Vagina (tissue), 2 donors: ENCODE measurements around the gene PCBP3.

ENCODE experiments used
- POLR2AphosphoS5 ChIP-seq, 2 donors: sonication (generic); formaldehyde crosslinking; IDR thresholded peaks; one replicate each; pipeline ENCODE4 v1.9.0; 2017; ENCODE audit warnings: antibody characterized with exemption in 2 of 2, mild to moderate bottlenecking in 2 of 2, low read depth in 1 of 2; ENCODE audit not compliant: insufficient read depth in 1 of 2
- TF ChIP-seq, protein P1 (sequence below), 3 experiments: fragments of 450-650 bp in 2 of 3; fragments of 200-600 bp in 1 of 3; sonication (generic) in 1 of 3; IDR thresholded peaks; one replicate each; pipeline ENCODE4 v1.5.1; 2017 to 2019; ENCODE audit warnings: antibody characterized with exemption in 3 of 3, mild to moderate bottlenecking in 2 of 3, moderate library complexity in 2 of 3

DNA sequence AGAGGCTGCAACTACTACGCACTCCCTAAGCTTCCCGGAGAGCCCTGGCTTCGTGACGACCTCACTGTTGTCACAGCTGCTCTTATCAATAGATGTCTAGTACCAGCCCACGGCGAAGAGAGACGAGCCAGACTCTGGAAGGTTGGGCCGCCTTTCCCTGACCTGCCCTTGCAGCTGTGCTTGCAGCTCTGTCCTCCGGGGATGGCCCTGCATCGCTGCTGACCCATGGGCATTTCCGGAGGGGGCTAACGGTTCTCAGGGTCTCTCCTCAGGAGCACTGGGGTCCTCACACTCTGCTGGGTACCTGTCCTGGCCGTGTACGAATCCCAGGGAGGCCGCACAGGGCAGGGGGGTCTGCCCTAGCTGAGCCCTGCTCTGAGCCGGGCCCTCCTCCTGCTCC, 244.3 kb downstream of the PCBP3 start:
- TF ChIP-seq, protein P1, sequence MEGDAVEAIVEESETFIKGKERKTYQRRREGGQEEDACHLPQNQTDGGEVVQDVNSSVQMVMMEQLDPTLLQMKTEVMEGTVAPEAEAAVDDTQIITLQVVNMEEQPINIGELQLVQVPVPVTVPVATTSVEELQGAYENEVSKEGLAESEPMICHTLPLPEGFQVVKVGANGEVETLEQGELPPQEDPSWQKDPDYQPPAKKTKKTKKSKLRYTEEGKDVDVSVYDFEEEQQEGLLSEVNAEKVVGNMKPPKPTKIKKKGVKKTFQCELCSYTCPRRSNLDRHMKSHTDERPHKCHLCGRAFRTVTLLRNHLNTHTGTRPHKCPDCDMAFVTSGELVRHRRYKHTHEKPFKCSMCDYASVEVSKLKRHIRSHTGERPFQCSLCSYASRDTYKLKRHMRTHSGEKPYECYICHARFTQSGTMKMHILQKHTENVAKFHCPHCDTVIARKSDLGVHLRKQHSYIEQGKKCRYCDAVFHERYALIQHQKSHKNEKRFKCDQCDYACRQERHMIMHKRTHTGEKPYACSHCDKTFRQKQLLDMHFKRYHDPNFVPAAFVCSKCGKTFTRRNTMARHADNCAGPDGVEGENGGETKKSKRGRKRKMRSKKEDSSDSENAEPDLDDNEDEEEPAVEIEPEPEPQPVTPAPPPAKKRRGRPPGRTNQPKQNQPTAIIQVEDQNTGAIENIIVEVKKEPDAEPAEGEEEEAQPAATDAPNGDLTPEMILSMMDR (IDR thresholded peaks at IDR 0.05), result no peak
- no peak for TF ChIP-seq POLR2AphosphoS5 (IDR thresholded peaks at IDR 0.05; ENCODE audit: insufficient read depth in 1 of 2, low read depth in 1 of 2)
